ENCODE measurements around the gene CREB5.

Gene CREB5

GRCh38 chr7:28411876-28412662 is at the start of gene CREB5:
Gene CREB5 (plus strand): TSS chr7:28412518. CDS start chr7:28412915, 397 bp downstream.
- H3K27ac Mint-ChIP-seq: no peak within 1 kb of the TSS
- H3K4me3 Mint-ChIP-seq: no peak within 1 kb of the TSS

GRCh38 chr7:28362812-28363211 is 49.5 kb upstream of the CREB5 start:
- Mint-ChIP-seq H3K27me3 (ENCODE audit: low read depth) (peaks cover 4% of the 10 kb centered on the region), H3K4me3 (no peak overlapping the region), H3K36me3 (ENCODE audit: low read depth) (no peaks in the 10 kb centered on the region), H3K27ac (no peak overlapping the region), H3K9me3 (peaks cover 16% of the 10 kb centered on the region), H3K4me1 (ENCODE audit: low read depth) (no peaks in the 10 kb centered on the region)

More at GRCh38 chr7:28411876-28412662, at the start of gene CREB5:
- Mint-ChIP-seq H3K9me3 (no peaks in the 10 kb centered on the region), H3K4me1 (ENCODE audit: low read depth) (peaks cover 20% of the 10 kb centered on the region), H3K36me3 (ENCODE audit: low read depth) (no peaks in the 10 kb centered on the region), H3K27me3 (ENCODE audit: low read depth) (peaks cover 86% of the 10 kb centered on the region)

GRCh38 chr7:28364082-28364481 is 48.2 kb upstream of the CREB5 start:
- H3K27ac Mint-ChIP-seq: no peak overlapping the region
- peaks cover 4% of the 10 kb centered on the region for H3K27me3 Mint-ChIP-seq (ENCODE audit: low read depth)
- H3K36me3 Mint-ChIP-seq (ENCODE audit: low read depth): no peaks in the 10 kb centered on the region
- no peaks in the 10 kb centered on the region for H3K4me1 Mint-ChIP-seq (ENCODE audit: low read depth)
- H3K4me3 Mint-ChIP-seq: no peak overlapping the region
- H3K9me3 Mint-ChIP-seq: peaks cover 16% of the 10 kb centered on the region

GRCh38 chr7:28369523-28369922 is 42.8 kb upstream of the CREB5 start:
- peaks cover 4% of the 10 kb centered on the region for H3K27me3 Mint-ChIP-seq (ENCODE audit: low read depth)

GRCh38 chr7:28371846-28372245 is 40.5 kb upstream of the CREB5 start:
- Mint-ChIP-seq H3K27ac (no peak overlapping the region), H3K4me1 (ENCODE audit: low read depth) (no peaks in the 10 kb centered on the region), H3K36me3 (ENCODE audit: low read depth) (no peaks in the 10 kb centered on the region), H3K27me3 (ENCODE audit: low read depth) (no peaks in the 10 kb centered on the region), H3K9me3 (no peaks in the 10 kb centered on the region), H3K4me3 (no peak overlapping the region)

More at GRCh38 chr7:28369523-28369922, 42.8 kb upstream of the CREB5 start:
- no peak overlapping the region for H3K4me3 Mint-ChIP-seq
- H3K9me3 Mint-ChIP-seq: peaks cover 10% of the 10 kb centered on the region
- no peak overlapping the region for H3K27ac Mint-ChIP-seq
- H3K4me1 Mint-ChIP-seq (ENCODE audit: low read depth): no peaks in the 10 kb centered on the region
- no peaks in the 10 kb centered on the region for H3K36me3 Mint-ChIP-seq (ENCODE audit: low read depth)

- H3K4me3 Mint-ChIP-seq: no peak overlapping the region
- H3K27ac Mint-ChIP-seq: no peak overlapping the region
- no peaks in the 10 kb centered on the region for H3K4me1 Mint-ChIP-seq (ENCODE audit: low read depth)
- H3K9me3 Mint-ChIP-seq: no peaks in the 10 kb centered on the region
- no peaks in the 10 kb centered on the region for H3K27me3 Mint-ChIP-seq (ENCODE audit: low read depth)
- H3K36me3 Mint-ChIP-seq (ENCODE audit: low read depth): no peaks in the 10 kb centered on the region
These were observed 38.3 kb upstream of the CREB5 start for GRCh38 chr7:28373990-28374389.

- Mint-ChIP-seq H3K36me3 (ENCODE audit: low read depth) (no peaks in the 10 kb centered on the region), H3K9me3 (no peaks in the 10 kb centered on the region), H3K4me1 (ENCODE audit: low read depth) (no peaks in the 10 kb centered on the region), H3K27ac (no peak overlapping the region), H3K4me3 (no peak overlapping the region), H3K27me3 (ENCODE audit: low read depth) (no peaks in the 10 kb centered on the region)
These were observed 36.6 kb upstream of the CREB5 start for GRCh38 chr7:28375729-28376128.

- no peak overlapping the region for H3K4me3 Mint-ChIP-seq
- no peaks in the 10 kb centered on the region for H3K36me3 Mint-ChIP-seq (ENCODE audit: low read depth)
- no peak overlapping the region for H3K27ac Mint-ChIP-seq
- no peaks in the 10 kb centered on the region for H3K9me3 Mint-ChIP-seq
- H3K27me3 Mint-ChIP-seq (ENCODE audit: low read depth): peaks cover 4% of the 10 kb centered on the region
- no peaks in the 10 kb centered on the region for H3K4me1 Mint-ChIP-seq (ENCODE audit: low read depth)
These were observed 35.7 kb upstream of the CREB5 start for GRCh38 chr7:28376634-28377033.

GRCh38 chr7:28378574-28379149 is 33.7 kb upstream of the CREB5 start:
- Mint-ChIP-seq H3K36me3 (ENCODE audit: low read depth) (no peaks in the 10 kb centered on the region), H3K4me3 (no peak overlapping the region), H3K9me3 (no peaks in the 10 kb centered on the region), H3K4me1 (ENCODE audit: low read depth) (no peaks in the 10 kb centered on the region), H3K27me3 (ENCODE audit: low read depth) (peaks cover 4% of the 10 kb centered on the region), H3K27ac (no peak overlapping the region)

GRCh38 chr7:28381466-28381865 is 30.9 kb upstream of the CREB5 start:
- no peak overlapping the region for H3K27ac Mint-ChIP-seq
- H3K4me3 Mint-ChIP-seq: no peak overlapping the region
- H3K4me1 Mint-ChIP-seq (ENCODE audit: low read depth): no peaks in the 10 kb centered on the region
- no peaks in the 10 kb centered on the region for H3K9me3 Mint-ChIP-seq
- peaks cover 8% of the 10 kb centered on the region for H3K27me3 Mint-ChIP-seq (ENCODE audit: low read depth)
- H3K36me3 Mint-ChIP-seq (ENCODE audit: low read depth): no peaks in the 10 kb centered on the region

- Mint-ChIP-seq H3K27me3 (ENCODE audit: low read depth) (peaks cover 9% of the 10 kb centered on the region), H3K9me3 (no peaks in the 10 kb centered on the region), H3K36me3 (ENCODE audit: low read depth) (no peaks in the 10 kb centered on the region), H3K4me3 (no peak overlapping the region), H3K4me1 (ENCODE audit: low read depth) (no peaks in the 10 kb centered on the region), H3K27ac (no peak overlapping the region)
These were observed 30.2 kb upstream of the CREB5 start for GRCh38 chr7:28382144-28382543.

GRCh38 chr7:28383975-28384374 is 28.3 kb upstream of the CREB5 start:
- no peak overlapping the region for H3K4me3 Mint-ChIP-seq
- no peaks in the 10 kb centered on the region for H3K36me3 Mint-ChIP-seq (ENCODE audit: low read depth)
- H3K27ac Mint-ChIP-seq: no peak overlapping the region
- no peaks in the 10 kb centered on the region for H3K4me1 Mint-ChIP-seq (ENCODE audit: low read depth)
- H3K27me3 Mint-ChIP-seq (ENCODE audit: low read depth): peaks cover 9% of the 10 kb centered on the region
- H3K9me3 Mint-ChIP-seq: no peaks in the 10 kb centered on the region

GRCh38 chr7:28389504-28390395 is 22.6 kb upstream of the CREB5 start:
- Mint-ChIP-seq H3K36me3 (ENCODE audit: low read depth) (no peaks in the 10 kb centered on the region), H3K27me3 (ENCODE audit: low read depth) (peaks cover 9% of the 10 kb centered on the region), H3K4me3 (no peak overlapping the region), H3K27ac (no peak overlapping the region), H3K4me1 (ENCODE audit: low read depth) (no peaks in the 10 kb centered on the region), H3K9me3 (no peaks in the 10 kb centered on the region)

- Mint-ChIP-seq H3K27me3 (ENCODE audit: low read depth) (peaks cover 16% of the 10 kb centered on the region), H3K9me3 (no peaks in the 10 kb centered on the region), H3K4me3 (no peak overlapping the region), H3K27ac (no peak overlapping the region), H3K36me3 (ENCODE audit: low read depth) (no peaks in the 10 kb centered on the region), H3K4me1 (ENCODE audit: low read depth) (no peaks in the 10 kb centered on the region)
These were observed 21.9 kb upstream of the CREB5 start for GRCh38 chr7:28390426-28390825.
